Choroid plexus epithelial cell (primary cell): ENCODE data around the gene MESP2.

Experiments used
- DNase-seq: peaks from one replicate; pipeline ENCODE4 v3.0.0-alpha.2; 2010; ENCODE audit warnings: low read depth
- H3K4me3 ChIP-seq: 2 replicates; pipeline ENCODE4 v1.5.1; 2011; ENCODE audit warnings: low read depth, mild to moderate bottlenecking, control low read depth, low read length, moderate library complexity
- TF ChIP-seq, protein P1 (sequence below): conservative IDR thresholded peaks from 2 replicates; pipeline ENCODE4 v1.5.1; 2011; ENCODE audit warnings: low read depth, mild to moderate bottlenecking, control low read depth, inconsistent platforms, low read length, moderate library complexity

The MESP2 gene

DNA sequence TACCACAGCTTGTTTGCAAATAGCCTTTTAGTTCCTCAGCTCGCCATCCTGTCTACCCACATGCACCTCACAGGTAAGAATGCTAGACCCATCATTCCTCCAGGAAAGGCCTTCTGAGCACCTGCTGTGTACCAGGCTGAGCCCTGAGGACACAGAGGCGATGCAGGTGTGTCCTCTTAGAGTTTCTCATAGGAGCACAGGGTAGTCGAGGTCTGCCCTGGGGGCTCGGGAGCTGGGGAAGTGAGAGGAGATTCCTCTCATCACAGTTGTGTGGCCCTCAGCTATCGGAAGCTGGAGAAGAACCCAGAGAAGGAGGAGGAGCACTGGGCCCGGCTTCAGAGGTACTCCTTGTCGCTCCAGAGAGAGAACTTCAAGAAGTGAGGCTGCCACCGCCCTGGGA, 33.1 kb upstream of the MESP2 start:
- no peak overlapping the region for H3K4me3 ChIP-seq
- no peak for DNase-seq
- TF ChIP-seq, protein P1, sequence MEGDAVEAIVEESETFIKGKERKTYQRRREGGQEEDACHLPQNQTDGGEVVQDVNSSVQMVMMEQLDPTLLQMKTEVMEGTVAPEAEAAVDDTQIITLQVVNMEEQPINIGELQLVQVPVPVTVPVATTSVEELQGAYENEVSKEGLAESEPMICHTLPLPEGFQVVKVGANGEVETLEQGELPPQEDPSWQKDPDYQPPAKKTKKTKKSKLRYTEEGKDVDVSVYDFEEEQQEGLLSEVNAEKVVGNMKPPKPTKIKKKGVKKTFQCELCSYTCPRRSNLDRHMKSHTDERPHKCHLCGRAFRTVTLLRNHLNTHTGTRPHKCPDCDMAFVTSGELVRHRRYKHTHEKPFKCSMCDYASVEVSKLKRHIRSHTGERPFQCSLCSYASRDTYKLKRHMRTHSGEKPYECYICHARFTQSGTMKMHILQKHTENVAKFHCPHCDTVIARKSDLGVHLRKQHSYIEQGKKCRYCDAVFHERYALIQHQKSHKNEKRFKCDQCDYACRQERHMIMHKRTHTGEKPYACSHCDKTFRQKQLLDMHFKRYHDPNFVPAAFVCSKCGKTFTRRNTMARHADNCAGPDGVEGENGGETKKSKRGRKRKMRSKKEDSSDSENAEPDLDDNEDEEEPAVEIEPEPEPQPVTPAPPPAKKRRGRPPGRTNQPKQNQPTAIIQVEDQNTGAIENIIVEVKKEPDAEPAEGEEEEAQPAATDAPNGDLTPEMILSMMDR: no peak

DNA sequence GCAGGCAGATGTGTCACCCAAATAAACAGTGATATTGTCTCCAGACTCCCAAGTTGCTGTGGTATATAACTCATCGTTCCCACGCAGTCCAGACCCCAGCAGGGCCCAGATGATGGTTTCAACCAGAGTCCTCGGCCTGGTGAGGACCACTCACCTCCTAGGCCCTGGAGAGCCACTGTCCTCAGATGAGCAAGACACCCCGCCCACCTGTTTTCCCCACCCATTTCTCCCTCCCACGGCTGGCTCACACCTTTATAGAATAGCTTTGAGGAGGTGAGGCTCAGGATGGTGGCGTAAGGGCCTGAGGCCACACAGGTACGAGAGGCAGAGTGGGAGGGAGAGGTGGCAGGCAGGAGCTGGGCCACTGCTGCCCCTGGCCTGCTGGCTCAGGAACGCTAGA, 32.5 kb upstream of the MESP2 start:
- H3K4me3 ChIP-seq: no peak overlapping the region
- DNase-seq: no peak
- TF ChIP-seq, protein P1: no peak

DNA sequence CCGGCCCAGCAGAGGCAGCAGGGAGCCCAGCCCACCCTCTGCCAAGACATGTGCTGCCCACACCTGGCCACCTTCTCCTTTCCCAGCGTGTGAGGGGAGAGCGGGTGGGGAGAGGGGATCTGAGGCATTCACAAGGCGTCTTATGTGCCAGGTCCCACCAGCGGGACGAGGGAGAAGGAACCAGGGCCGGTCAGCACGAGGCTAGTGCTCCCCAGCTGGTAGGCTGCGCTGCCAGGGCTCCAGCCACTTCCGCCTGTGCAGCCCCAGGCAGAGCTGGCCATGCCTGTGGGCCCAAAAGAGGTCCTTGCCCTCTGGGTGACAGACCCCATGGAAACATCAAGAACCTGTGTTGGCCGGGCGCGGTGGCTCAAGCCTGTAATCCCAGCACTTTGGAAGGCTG, 31.0 kb upstream of the MESP2 start:
- no peak overlapping the region for H3K4me3 ChIP-seq
- TF ChIP-seq, protein P1: no peak
- no peak for DNase-seq

DNA sequence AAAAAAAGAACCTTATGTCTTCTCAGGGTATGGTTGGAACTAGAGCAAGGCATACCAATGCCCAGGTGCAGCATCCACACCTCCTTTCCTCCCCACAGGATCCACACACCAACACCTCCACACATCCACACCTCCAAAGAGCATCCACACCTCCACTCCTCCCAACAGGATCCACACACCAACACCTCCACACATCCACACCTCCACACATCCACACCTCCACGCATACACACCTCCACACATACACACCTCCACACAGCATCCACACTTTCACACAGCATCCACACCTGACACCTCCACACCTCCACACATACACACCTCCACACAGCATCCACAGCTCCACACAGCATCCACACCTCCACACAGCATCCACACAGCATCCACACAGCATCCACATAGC, 30.4 kb upstream of the MESP2 start:
- TF ChIP-seq, protein P1: no peak
- no peak for DNase-seq
- no peak overlapping the region for H3K4me3 ChIP-seq

DNA sequence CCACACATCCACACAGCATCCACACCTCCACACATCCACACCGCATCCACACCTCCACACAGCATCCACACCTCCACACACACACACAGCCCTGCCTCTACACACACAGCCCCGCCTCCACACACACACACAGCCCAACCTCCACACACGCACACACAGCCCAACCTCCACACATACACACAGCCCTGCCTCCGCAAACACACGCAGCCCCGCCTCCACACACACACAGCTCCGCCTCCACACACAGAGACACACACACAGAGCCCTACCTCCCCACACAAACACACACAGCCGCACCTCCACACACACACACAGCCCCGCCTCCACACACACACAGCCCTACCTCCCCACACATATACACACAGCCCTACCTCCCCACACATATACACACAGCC, 29.7 kb upstream of the MESP2 start:
- no peak overlapping the region for H3K4me3 ChIP-seq
- TF ChIP-seq, protein P1: no peak
- DNase-seq: no peak

DNA sequence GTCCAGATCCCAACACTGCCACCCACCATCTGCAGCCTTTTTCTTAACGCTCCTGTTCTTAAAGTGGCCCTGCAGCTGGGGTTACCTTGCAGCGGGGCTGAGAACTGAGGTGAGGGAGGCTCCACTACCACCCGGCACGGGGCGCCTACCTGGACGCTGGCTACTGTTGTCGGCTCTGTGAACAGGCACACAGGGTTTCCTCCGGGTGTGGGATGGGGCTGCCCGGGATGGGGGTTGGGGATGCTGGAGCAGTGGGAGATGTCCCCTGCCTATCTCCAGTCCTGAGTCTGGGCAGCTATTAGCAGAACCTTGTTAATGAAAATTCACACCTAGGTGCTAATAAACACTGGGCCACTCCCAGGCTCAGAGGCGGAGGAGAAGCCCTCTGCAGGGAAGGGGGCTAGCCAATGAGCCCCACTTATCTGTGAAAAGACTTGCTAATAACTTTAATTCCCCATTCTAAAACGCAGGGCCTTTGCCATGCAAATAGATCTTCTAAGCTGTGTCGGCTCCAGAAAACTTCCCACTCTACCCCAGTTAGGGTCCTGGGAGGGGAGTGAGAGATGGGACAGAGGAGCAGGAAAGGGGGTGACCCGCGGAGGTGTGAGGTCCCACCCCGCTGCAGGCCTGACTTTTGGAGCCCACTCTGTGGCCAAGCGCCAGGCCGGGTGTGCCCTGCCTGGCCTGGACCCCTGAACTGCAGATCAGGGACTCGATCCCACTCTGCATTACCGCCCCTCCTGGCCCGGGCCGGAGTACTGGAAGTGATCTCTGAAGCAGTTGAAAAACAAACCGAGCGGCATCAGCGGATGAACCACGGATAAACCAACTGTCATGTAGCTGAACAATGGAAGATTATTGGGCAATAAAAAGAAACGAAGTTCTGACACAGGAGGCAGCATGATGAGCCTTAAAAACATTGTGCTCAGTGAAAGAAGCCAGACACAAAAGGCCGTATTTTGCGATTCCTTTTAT, 28.1 kb upstream of the MESP2 start:
- no peak for DNase-seq
- TF ChIP-seq, protein P1: no peak
- H3K4me3 ChIP-seq: no peak overlapping the region

DNA sequence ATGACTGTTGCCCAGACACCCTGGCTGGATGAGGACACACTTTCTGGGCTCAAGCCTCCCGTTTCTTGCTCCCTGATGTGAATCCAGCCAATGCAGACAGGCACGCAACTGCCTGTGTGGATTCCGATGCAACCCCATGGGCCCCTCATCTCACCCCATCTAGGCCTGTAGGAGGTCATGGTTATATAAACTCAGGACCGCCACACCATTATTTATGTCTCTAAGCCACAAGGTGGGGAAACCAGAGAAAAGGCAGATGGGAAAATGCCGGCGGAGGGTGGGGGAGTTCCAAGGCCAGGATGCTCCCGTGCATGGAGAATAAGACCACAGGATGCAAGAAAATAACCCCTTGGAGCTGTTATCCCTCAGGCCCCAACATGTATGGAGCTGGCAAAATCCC, 27.1 kb upstream of the MESP2 start:
- H3K4me3 ChIP-seq: no peak overlapping the region
- TF ChIP-seq, protein P1: no peak
- no peak for DNase-seq
